D341Med (cell line): ENCODE results near the gene RIN3.

Source experiments
- DNase-seq: peaks from one replicate; pipeline ENCODE4 v3.0.0; 2012; ENCODE audit warnings: low spot score

The RIN3 gene

GRCh38 chr14:92511453-92512238 lies 1.9 kb upstream of the RIN3 start:
- no peak for DNase-seq

DNA sequence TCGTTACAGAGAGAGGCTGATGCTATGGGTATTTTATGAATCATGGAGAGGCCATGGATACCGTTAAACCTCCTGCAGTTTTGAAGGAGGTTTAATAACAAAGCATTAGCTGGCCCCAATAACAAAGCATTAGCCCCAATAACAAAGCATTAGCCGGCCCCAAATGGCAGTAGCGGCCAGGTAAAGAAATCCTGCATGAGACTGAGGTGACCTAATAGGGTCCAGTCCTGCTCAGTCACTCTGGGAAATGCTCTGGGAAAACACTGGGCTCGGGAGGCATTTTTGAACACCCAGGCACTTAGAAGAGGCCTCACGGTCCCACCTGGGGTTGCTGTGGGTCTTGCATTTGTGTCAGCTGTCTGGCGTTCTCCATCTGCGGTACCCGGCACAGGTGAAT lies 776 bp upstream of the RIN3 start:
- no peak for DNase-seq

DNA sequence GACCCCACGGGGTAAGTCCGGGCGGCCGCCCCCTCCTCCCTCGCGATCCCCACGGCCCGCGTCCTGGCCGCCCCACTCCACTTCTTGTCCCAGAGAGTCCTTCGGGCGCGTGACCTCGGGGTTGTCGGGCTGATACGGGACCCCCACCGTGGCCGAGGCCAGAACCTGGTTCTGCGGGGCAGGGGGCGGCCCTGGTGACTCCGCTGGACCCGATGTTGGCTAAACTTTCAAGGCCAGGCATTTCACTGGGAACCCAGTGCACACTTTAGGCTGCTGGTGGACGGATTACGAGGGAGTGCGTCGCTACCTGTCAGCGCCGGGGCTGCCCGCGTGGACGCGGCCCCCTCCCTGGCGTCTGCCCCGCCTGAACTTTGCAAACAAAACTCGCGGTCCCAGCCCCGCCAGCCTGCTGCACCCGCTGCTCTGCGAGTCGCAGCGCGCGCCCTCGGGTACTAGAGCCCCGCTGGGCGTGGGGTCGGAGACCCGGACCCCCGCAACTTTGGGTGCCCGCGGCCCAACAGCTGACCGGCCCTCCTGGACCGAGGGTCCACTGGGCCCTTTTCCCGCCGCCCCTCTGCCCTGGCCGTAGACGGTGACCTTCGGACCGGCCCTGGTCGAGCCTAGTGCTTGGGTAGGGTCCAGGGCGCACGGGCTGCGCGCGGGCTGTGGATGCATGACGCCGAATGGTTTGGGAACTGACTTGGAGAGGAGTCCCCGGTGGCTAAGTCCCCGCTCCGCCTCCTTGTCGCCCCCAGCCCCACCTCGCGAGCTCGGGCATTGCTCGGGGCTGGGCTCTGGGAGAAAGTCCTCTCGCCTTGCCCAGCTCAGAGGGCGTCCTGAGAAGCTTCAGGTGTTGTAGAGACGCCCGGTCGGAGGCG lies 624 bp downstream of the RIN3 start:
- DNase-seq, result no peak

DNA sequence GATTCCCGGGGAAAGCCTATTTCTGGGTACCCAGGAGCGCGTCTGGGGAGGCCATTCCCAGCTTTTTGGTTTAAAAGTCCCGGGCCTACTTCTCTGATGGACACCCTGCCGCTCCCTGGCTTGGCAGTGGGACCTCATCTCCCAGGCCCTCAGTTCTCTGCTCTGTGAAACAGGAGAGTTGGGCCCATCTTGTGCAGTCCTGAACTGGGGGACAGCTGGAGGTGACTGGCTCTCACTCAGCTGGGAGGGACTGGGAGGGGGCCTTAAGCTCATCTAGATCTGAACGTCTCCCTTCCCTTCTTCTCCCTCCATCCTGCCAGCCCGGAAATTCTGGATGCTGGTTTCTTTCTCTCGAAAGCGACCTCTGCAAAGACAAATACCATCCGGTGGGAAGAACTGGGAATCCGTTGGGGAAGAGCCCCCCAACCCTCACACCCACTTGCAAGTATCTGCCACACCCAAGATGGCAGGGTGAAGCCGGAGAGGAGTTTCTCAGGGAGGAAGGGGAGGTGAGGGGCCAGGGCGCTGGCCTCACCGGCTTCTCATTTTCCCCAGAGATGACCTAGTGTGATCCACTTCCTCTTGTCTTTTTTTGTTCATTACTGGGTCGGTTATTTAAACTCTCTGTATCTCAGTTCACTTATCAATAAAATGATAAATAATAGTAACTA lies 1.4 kb downstream of the RIN3 start:
- DNase-seq, result no peak

DNA sequence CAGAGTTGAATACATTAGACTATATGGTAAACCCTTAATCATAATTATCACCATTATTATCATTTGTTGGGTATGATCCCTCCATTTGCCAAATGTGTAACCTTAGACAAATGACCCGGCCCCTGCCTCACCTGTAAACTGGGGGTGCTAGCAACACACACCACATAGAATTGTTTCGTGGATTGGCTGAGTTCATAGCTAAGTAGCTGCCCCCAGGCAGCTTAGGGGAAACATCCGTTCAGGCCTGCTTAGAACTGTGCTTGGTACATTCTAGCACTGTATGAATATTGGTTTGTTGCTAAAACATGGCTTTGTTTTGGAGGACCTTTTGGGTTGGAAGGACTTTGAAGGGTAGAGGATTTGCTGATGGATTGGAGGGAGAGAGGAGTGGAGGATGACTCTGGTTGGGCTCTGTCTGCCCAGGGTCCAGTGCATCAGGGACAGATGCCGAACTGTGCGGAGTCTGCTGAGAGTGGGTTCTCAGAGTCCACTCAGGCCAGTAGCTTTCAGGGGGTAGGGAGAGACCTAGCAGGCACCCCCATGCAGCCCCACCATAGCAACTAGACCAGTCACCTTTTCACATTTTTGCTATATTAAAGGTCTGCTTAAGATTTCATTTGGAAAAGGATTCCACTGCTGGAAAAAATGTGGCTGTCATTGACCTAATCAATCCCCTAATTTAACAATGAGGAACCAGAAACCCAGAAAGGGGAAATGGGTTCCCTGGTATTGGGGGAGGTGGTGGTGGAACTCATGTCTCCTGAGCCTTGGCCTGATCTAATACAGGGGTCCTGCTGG lies 2.2 kb downstream of the RIN3 start:
- no peak for DNase-seq

DNA sequence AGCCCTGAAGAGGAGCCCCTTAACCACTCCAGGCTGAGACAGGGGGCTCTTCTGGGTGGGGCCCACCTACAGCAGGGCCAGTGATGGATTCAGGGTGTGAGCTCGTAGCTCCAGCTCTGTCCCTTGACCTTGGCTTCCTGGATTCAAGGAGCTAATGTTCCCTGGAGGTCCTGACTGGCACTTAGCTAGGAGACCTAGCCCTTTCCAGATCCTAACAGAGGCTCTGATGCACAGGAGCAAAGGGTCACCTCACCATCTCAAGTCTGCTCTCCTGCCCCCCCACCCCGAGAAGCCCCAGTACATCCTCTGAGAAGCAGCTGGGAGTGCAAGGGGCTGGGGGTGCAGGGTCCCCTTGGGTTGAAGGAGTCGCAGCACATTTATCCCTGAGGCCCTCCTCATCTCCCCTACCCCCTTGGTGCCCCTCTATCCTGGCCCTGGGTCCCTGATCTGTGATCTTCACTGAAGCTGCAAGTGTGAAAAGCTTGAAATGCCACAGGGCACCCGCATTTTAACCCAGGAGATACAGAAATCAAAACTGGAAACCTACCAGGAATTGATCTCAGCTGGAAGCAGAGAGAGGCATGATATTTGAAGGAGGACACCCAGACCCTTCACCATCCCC lies 2.9 kb downstream of the RIN3 start:
- DNase-seq, result no peak

- no peak for DNase-seq
These were observed 3.5 kb downstream of the RIN3 start for GRCh38 chr14:92516966-92517506.

DNA sequence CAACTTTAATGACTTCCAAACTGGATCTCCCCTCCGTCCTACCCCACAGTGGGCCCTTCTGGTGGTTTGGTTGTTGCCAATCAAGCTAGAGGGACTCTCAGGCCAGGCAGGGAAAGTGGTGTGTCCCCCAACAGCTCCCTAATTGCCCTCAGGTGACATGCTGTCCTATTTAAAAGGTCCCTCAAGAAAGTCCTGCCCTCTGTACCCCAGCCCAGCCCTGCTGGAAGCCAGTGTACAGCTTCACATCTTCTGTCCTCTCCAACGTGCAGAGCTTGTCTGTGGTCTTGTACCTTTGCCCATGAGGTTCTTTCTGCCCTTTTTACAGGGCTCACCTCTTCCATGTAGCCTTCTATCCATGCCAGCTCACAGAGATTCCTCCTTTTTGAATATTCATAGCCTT lies 4.2 kb downstream of the RIN3 start:
- no peak for DNase-seq

GRCh38 chr14:92519246-92520101 lies 5.9 kb downstream of the RIN3 start:
- no peak for DNase-seq

DNA sequence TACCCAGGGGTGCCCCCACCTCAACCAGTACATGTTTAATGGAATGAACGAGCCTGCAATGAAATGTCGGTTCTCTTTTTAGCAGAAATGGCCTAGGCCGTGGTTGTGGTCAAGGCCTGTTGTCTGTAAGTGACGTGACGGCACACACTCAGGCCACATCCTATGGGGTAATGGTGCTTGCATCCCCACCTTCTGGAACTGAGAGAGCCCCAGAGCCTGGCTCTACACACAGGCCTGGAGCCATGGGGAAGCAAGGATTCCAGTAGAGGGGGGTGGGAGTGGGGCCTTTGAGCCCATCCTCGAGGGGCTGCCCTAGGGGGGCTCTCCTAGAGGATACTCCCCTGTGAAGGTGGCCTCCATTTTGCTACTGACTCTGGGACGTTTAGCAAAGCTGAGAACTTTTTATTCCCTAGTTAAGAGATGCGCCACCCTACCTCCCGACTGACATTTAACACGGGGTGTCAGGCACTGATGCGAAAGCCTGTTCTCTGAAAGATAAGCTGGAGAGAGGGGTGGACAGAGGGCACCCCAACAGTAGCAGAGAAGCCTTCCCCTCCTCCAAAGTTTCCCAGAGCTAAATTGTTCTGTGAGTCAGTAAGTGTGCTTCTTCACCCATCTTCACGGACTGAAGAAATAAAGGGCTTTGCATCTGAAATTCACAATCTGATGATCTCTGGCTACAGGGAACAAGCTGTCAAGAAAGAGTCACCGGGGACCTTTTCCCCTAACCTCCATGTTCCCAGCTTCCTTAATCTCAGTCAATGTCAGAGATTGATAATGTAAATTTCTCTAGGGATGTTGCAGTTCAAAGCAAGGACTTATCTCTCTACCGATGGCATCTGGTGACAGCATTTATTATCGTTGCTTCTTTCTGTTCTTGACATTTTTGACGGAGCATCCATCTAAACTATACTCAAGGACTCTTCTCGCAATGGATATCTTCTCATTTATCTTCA lies 6.8 kb downstream of the RIN3 start:
- no peak for DNase-seq

- no peak for DNase-seq
These were observed 7.5 kb downstream of the RIN3 start for GRCh38 chr14:92521058-92521415.

- DNase-seq, result no peak
These were observed 10.2 kb downstream of the RIN3 start for GRCh38 chr14:92523752-92524151.

DNA sequence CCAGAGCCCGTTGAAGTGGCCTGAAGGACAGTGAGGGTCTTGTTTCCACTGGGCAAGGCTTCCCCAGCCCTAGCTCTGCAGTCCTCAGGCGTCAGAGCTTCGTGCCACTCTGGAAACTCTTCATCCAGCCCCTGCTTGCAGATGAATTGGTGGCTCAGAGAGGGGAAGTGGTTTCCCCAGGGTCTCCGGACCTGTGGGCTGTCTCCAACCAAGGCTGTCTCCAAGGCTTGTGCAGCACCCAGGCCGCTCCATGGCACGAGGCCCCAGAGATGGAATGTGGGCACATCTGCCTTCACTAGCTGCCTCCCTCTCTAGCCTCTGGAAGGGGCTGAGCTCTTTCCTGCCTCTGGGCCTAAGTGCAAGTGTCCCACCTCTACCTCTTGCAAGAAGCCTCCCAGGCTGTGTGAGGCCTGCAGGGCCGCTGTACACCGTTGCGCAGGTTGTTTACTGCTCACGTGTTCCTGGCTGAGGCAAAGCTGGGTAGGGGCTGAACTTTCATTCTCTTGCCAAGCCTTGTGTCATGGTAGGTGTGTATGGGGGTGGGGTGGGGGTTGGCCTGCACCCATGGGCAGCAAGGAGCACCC lies 11.1 kb downstream of the RIN3 start:
- no peak for DNase-seq

DNA sequence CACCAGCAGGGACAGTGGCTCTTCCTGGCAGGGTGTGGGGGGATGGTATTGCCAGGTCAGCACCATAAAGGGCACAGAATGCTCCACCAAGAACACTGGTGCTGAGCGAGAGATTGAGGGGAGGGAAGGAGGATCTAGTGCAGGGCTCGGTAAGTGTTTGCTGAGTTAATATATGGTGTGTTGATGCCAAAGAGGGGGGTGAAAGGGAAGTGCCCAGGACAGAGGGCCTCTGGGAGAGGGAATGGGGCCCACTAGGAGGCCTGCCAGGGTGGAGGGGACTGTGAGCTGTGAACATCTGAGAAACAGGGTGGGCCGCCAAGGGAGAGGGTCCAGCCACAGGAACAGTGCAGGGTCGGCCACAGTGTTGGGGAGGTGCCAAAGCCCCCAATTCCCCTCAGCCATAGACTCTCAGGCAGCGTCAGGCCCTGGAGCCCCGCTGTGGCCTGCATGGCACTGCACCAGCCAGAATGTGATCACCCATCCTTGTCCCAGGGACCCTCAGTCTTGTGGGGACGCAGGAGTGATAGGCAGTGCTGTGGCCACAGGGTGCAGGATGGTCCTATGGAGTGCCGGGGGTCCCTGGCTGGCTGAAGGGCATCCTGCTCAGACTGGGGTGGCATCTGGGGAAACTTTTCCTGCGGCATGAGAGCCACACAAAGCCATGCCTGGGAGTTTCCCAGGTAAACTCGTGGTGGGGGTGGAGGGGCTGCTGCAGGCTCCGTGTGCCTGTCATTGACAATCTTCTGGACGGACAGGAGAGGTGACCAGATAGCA lies 11.9 kb downstream of the RIN3 start:
- no peak for DNase-seq

DNA sequence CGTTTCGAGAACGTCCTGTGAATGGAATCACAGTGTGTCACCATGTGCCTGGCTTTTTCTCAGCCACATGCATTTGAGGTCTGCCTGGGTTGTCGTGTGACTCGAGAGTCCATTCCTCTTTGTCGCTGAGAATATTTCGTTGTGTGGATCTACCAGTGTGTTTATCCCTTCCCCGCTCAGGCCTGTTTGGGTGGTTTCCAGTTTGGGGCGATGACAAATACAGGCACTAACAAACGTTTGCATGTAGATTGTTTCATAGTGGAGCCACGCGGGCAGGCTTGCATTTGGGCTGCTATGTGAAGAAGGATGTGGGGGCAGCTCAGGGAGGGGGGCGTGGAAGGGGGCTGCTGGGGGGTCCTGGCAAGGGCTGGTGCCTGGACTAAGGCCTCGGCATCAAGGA lies 14.1 kb downstream of the RIN3 start:
- DNase-seq, result no peak

GRCh38 chr14:92528486-92529100 lies 15.0 kb downstream of the RIN3 start:
- no peak for DNase-seq

DNA sequence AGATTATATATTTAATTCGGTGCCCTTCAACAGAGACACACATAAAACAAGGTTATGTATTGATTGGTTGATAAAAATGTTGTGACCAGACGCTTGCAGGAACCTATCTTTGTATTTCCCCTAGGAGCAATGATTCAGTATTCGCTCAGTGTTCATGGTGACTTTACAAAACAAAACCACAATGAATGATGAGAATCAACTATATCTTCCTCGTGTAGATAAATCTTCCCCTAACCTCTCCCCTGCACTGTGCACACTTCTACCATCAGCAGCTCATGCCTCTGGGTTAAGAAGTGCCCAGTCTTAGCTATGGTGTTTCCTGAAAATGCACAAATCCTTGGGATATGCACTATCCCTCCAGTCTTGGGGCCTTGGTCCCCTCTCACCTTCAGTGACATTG lies 16.3 kb downstream of the RIN3 start:
- no peak for DNase-seq
